NOMO-1 (cell line): ENCODE results near the gene CHST9.
"Not testable (repeated sequence)": the region's sequence is repeated elsewhere in the genome, so short reads cannot be mapped to it uniquely, and the experiment has no call there.

Experiments
- DNase-seq, 2 experiments: peaks; one replicate each; lab custom pipeline; 2025; ENCODE audit not compliant: unreplicated experiment in 2 of 2; lab: John Stamatoyannopoulos, UW

Gene CHST9

DNA sequence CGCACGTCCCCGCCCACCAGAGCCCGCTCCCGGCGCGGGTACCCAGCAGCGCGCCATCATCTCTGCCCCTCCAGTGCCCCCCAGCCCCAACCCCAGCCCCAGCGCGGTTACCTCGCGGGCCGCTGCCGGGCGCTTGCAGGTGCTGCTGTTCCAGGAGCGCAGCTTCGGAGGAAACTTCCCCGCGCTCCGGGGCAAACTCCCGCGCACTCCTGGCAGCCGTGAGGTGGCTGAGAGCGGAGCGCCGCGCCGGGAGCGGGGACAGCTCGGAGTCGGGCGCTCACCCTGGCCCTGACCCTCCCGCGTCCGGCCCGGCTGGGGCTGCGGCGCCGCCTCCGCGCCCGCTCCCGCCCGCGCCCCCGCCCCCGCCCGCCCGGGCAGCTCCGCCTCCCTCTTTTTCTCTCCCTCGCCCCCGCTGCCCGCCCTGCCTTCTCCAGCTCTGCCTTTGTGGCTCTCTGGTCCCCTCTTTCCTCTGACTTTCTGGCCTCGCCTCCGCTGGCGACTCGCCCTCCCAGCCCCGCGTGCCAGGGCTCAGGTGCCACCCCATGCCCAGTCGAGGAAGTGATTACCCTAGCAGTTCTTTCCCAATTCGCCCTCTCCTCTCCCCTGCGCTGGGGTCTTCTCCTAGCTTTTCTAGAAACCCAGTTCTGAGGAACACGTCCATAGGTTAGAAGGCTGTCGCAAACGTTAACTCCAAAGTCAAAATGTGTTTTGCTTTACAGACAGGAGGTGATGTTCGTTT is at the start of gene CHST9:
TSS of gene CHST9 (minus strand) at position 284 of the 739 bp plus-strand sequence. CDS start 42,499 bp downstream, outside the sequence.
- DNase-seq: no peak

DNA sequence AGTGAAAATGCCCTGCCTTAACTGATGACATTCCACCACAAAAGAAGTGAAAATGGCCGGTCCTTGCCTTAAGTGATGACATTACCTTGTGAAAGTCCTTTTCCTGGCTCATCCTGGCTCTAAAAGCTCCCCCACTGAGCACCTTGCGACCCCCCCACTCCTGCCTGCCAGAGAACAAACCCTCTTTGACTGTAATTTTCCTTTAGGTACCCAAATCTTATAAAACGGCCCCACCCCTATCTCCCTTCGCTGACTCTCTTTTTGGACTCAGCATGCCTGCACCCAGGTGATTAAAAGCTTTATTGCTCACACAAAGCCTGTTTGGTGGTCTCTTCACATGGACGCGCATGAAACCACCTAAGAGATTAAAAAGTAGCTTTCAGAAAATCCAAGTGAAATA is 47.2 kb upstream of the CHST9 start:
- not testable (repeated sequence) for DNase-seq

GRCh38 chr18:27231671-27232070 is 46.6 kb upstream of the CHST9 start:
- not testable (repeated sequence) for DNase-seq

- not testable (repeated sequence) for DNase-seq
Observed at GRCh38 chr18:27231221-27231620, 46.1 kb upstream of the CHST9 start.

DNA sequence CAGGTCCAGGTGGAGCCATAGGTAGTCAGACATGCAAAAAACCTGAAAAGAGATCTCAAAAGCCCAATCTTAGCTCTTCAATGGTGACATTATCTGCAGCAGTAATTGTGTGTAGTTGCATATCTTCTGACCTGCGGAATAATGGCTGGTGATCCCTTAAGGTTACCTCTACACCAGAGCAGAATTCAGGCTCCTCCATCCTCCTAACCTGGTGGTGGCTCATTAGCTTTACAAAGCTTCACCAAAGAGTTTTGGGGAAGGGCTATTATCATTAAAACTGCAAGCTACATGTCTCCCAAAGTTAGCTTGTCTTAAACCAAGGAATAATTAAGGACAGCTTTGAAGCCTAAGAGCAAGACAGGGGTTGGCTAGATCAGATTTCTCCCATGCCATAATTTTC is 42.6 kb upstream of the CHST9 start:
- DNase-seq: no peak

DNA sequence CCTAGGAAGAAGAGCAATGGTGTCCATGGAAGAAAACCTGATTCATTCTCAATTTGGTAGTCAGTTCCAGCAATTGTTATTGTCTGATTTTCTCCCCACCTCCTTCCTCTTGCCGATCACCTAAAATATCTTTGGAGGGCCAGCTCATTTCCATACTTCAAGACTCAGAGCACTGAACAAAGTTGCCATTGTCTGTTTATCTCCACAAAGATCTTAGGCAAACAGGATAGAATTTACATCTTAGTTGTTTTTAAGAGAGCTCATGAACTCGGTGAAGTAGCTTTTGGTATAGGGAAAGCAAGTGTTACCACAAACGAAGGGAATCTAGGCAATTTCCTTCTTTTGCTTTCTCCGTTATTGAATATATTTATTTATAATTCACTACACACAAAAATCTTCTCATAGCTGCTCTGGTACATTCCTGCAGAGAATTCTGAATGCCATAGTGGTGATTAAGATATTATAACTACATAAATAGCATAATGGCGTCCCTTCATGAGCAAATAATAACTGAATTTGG is 41.5 kb upstream of the CHST9 start:
- DNase-seq: no peak

GRCh38 chr18:27225947-27226481 is 40.9 kb upstream of the CHST9 start:
- no peak for DNase-seq

DNA sequence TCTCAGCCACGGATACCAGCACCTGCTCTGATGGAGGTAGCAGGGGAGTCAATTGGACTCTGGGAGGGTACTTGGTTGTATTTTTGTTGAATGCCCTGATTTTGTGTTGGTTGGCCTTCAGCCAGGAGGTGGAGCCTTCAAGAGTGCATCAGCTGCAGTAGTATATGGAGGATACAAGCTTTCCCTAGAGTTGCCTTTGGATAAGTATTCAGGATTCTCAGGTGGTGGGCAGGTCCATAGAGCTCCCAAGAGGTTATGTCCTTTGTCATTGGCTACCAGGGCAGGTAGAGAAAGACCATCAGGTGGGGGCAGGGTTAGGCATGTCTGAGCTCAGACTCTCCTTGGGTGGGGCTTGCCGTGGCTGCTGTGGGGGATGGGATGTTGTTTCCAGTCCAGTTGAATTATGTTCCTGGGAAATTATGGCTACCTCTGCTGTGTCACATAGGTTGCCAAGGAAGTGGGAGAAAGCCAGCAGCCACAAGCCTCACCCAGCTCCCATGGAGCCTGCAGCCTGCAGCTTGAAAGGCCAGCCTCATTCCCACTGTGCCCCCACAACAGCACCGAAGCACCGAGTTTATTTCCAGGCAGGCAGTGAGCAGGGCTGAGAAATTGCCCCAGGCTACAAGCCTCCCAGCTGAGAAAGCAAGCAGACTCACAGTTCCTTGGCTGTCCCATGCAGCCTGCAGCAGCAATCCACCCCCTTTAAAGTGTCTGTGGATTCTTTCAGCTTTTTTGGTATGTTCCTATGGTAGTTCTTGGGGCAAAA is 38.6 kb upstream of the CHST9 start:
- no peak for DNase-seq

DNA sequence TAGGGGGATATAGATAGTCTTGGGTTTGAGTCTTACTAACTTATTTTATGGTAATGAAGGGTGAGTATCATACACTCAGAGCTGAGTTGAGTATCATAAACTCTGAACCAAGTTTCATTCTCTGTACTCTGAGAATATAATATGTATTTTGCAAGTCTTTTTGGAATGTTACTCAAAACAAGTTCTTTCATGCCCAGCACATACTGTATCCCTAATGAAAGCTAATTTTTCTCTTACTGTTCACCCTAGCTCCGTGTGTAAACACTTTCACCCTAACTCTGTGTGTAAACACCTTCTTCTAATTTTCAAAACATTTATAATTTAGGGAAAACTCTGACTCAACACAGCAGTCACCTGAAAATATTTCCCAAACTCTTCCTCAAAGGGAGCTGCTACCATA is 29.7 kb upstream of the CHST9 start:
- no peak for DNase-seq

DNA sequence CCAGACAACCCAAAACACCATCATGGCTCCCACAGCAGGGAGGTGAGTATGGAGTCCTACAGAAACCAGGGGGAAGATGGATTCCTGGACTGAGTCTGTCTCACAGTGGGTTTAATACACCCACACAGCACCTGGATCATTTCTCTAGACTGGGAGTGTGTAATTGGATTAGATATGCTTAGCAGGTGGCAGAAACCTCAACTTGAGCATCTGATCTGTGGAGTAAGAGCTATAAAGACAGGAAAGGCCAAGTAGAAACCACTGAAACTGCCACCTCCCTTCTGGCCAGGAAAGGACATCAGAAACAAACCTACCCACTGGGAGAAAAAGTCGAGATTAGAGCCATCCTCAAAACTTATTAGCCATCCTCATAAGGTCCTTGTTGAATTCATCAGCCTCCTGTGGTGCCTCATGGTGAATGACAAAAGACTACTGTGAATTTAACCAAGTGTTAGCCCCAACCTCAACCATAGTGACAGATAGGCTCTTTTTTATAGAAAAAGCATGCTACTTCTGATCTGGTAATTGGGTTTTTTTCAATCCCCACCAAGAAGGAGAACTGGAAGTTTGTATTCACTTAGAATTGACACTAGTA is 28.1 kb upstream of the CHST9 start:
- DNase-seq: no peak

GRCh38 chr18:27211569-27211968 is 26.5 kb upstream of the CHST9 start:
- DNase-seq: no peak

GRCh38 chr18:27206411-27206810 is 21.3 kb upstream of the CHST9 start:
- peak in 1 of 2 experiments; percentile 22 for DNase-seq

DNA sequence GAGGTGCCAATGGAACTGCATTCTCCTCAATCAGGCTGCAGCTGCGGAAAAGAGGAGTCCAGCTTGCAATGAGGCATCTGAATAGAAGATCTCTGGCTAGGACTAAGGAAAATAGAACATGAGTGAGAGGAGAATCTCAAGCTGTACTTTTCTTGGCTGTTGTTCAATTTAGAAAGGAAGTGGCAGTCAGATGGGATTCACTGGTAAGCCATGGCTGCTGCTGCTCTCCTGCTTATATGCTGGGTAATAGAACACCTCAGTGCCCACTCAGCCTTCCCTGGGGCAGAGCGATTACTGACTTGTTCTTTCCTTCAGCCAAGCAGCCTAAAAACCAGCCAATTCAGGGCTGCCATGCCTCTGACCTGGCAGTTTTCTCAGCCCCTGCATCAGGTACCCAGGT is 17.6 kb upstream of the CHST9 start:
- no peak for DNase-seq

DNA sequence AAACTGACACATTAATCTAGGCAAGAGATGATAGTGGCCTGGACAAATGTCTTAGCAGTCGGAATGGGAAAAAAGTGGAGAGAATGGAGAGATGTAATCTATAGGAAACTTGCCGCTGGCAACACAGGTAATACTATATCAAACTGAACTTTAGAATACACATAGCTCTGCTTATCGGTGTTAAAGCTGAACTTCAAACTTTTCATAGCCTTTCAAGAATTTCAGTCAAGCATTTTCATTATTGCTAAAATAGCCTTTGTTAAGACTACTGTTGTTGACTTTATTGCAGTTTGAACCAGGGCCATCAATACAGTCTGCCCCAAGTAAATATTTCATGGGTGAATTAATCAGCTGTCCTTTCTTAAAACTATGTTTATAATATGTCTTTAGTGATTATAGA is 12.9 kb upstream of the CHST9 start:
- DNase-seq: no peak

- no peak for DNase-seq
Observed at GRCh38 chr18:27188309-27188708, 3.2 kb upstream of the CHST9 start.

- no peak for DNase-seq
Observed at GRCh38 chr18:27185897-27186296, 789 bp upstream of the CHST9 start.

GRCh38 chr18:27184115-27185024 is 738 bp downstream of the CHST9 start:
- DNase-seq: no peak

- no peak for DNase-seq
Observed at GRCh38 chr18:27181726-27182125, 3.4 kb downstream of the CHST9 start.

GRCh38 chr18:27178424-27178823 is 6.7 kb downstream of the CHST9 start:
- no peak for DNase-seq

DNA sequence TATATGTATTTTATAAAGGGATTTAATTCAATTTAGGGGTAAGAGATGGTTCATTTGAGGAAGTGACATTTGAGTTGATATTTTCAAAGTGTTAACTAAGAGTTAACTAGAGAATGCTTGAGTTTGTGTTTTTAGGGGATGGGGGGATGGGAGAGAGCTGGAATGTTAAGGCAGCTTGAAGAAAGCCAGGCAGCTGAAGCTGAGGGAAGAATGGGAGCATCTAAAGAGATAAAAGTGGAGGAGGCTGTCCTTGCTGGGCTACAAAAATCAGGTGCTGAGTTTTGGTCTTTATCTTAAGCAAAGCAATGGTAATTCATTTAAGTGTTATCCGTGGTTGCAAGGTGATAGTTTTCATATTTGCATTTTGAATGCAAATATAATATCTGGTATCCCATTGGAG is 9.2 kb downstream of the CHST9 start:
- no peak for DNase-seq
